Endothelial cell (in vitro differentiated cells): Measurements from ENCODE around the gene MACROD2. TPM values are rescaled to one million over a fixed set of nuclear protein-coding genes. Genes with fewer than 3 reads are reported as not detected.

Experiments
- DNase-seq: peaks from one replicate; pipeline ENCODE4 v3.0.0; 2021; ENCODE audit warnings: low spot score
- H3K27ac Mint-ChIP-seq: one replicate; pipeline ENCODE4 v1.8.0; 2021; ENCODE audit warnings: mixed read lengths, inconsistent platforms; ENCODE audit not compliant: unreplicated experiment
- H3K27me3 Mint-ChIP-seq: one replicate; pipeline ENCODE4 v1.8.0; 2021; ENCODE audit warnings: mild to moderate bottlenecking, moderate library complexity, mixed read lengths, inconsistent platforms; ENCODE audit not compliant: unreplicated experiment
- H3K36me3 Mint-ChIP-seq: one replicate; pipeline ENCODE4 v1.8.0; 2021; ENCODE audit warnings: mild to moderate bottlenecking, low read depth, mixed read lengths, inconsistent platforms; ENCODE audit not compliant: unreplicated experiment
- H3K4me1 Mint-ChIP-seq: one replicate; pipeline ENCODE4 v1.8.0; 2021; ENCODE audit warnings: mild to moderate bottlenecking, mixed read lengths, inconsistent platforms; ENCODE audit not compliant: unreplicated experiment
- H3K4me3 Mint-ChIP-seq: one replicate; pipeline ENCODE4 v1.8.0; 2021; ENCODE audit warnings: mild to moderate bottlenecking, mixed read lengths, inconsistent platforms; ENCODE audit not compliant: unreplicated experiment
- H3K9me3 Mint-ChIP-seq: one replicate; pipeline ENCODE4 v1.8.0; 2021; ENCODE audit warnings: mixed read lengths, inconsistent platforms; ENCODE audit not compliant: unreplicated experiment
- total RNA-seq: library from RNA; stranded (reverse); fragmentation: NEBNext Ultra II Directional; extraction: Animal tissue kit (Norgen Biotek cat#: 25700); gene quantifications from one replicate; pipeline ENCODE4 v1.2.1, GENCODE V29; 2021; ENCODE audit not compliant: unreplicated experiment
- TF ChIP-seq, protein P1 (sequence below): fragments of 200-600 bp; sonication (generic); IDR thresholded peaks from one replicate; pipeline ENCODE4 v1.5.0; 2021; ENCODE audit warnings: antibody characterized with exemption; ENCODE audit not compliant: unreplicated experiment

The MACROD2 gene
- total RNA-seq, 1 donor from 2014 or later, result 6.4 TPM

DNA sequence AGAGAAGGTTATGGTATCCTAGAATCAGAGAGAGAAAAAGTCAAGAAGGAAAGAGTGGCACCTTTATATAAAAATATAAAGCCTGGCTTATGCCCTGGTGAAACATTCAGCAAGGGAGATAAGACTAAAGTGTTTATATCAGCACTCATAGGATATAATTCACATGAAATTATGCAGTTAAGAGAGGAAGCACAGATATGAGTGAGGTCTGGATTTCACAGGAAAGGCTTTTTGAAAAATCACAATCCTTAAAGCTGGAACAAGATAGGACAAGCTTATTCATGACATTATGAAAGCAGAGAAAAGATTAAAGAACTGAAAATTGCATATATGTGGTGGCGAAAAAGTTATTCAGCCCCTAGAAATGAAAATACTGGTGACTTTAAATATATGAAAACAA, 523.3 kb downstream of the MACROD2 start:
- Mint-ChIP-seq H3K4me3 (no peak overlapping the region), H3K9me3 (no peaks in the 10 kb centered on the region), H3K27ac (no peak overlapping the region), H3K4me1 (peaks cover 7% of the 10 kb centered on the region), H3K36me3 (no peaks in the 10 kb centered on the region), H3K27me3 (no peaks in the 10 kb centered on the region)
- no peak for DNase-seq
- TF ChIP-seq, protein P1, sequence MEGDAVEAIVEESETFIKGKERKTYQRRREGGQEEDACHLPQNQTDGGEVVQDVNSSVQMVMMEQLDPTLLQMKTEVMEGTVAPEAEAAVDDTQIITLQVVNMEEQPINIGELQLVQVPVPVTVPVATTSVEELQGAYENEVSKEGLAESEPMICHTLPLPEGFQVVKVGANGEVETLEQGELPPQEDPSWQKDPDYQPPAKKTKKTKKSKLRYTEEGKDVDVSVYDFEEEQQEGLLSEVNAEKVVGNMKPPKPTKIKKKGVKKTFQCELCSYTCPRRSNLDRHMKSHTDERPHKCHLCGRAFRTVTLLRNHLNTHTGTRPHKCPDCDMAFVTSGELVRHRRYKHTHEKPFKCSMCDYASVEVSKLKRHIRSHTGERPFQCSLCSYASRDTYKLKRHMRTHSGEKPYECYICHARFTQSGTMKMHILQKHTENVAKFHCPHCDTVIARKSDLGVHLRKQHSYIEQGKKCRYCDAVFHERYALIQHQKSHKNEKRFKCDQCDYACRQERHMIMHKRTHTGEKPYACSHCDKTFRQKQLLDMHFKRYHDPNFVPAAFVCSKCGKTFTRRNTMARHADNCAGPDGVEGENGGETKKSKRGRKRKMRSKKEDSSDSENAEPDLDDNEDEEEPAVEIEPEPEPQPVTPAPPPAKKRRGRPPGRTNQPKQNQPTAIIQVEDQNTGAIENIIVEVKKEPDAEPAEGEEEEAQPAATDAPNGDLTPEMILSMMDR, result no peak

DNA sequence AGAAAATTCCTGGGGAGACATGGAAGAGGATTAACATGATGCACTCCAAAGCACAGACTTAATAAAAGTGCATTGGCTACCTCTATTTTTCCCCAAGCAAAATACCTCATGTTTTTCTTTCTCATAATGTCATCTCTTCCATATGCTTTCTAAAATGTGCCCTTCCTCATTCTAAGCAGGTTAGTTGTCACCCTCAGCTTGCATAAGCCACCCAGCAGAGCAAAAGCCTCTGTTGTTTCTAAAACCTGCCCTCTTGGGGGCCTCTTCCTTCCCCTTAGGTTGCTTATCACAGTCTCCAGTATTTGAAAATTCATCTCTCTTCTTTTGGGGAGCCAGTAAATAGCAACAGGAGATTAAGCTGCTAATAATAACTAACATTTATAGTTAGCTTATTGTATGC, 525.7 kb downstream of the MACROD2 start:
- no peaks in the 10 kb centered on the region for H3K36me3 Mint-ChIP-seq
- no peaks in the 10 kb centered on the region for H3K27me3 Mint-ChIP-seq
- no peaks in the 10 kb centered on the region for H3K9me3 Mint-ChIP-seq
- DNase-seq, result no peak
- H3K4me3 Mint-ChIP-seq, result no peak overlapping the region
- peaks cover 7% of the 10 kb centered on the region for H3K4me1 Mint-ChIP-seq
- H3K27ac Mint-ChIP-seq, result no peak overlapping the region
- TF ChIP-seq, protein P1, result no peak

DNA sequence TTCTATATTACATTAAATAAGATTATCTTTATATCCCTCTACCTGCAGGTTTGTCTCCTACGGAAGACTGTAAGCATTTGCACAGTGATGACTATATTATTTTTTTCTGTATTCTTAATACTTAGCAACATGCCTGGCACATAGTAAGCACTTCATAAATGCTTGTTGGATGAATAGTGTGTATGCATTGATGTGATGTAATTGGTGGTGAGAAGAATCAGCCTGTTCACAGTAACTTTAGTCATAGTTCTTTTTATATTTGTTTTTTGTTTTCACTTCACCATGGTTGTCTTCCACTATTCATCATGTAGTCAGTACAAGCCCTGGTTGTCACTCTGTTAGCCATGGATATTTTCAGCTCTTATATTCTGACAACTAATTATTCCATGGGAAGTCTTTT, 526.1 kb downstream of the MACROD2 start:
- no peaks in the 10 kb centered on the region for H3K9me3 Mint-ChIP-seq
- DNase-seq, result no peak
- no peaks in the 10 kb centered on the region for H3K27me3 Mint-ChIP-seq
- no peak overlapping the region for H3K27ac Mint-ChIP-seq
- peaks cover 7% of the 10 kb centered on the region for H3K4me1 Mint-ChIP-seq
- H3K36me3 Mint-ChIP-seq, result no peaks in the 10 kb centered on the region
- TF ChIP-seq, protein P1, result no peak
- H3K4me3 Mint-ChIP-seq, result no peak overlapping the region

DNA sequence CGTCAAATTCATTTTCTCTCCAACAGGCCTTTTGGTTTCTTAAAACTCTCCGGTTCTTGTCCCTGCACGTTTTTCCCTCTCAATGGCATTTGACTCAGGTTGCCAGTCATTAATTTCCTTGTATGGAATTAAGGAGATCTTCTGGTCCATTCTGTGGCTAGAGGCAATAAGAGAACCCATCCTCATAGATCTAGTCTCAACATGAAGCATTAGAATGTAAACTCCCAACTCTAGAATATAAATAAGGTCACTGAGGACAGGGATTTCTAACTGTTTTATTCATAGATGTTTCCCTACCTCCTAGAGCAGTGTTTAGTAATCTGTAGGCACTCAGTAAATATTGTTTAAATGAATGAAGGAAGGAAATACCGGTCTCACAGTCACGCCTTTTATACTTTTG, 527.3 kb downstream of the MACROD2 start:
- Mint-ChIP-seq H3K36me3 (no peaks in the 10 kb centered on the region), H3K4me1 (peaks cover 7% of the 10 kb centered on the region), H3K9me3 (no peaks in the 10 kb centered on the region), H3K4me3 (no peak overlapping the region), H3K27ac (no peak overlapping the region), H3K27me3 (no peaks in the 10 kb centered on the region)
- DNase-seq, result no peak
- TF ChIP-seq, protein P1, result no peak

DNA sequence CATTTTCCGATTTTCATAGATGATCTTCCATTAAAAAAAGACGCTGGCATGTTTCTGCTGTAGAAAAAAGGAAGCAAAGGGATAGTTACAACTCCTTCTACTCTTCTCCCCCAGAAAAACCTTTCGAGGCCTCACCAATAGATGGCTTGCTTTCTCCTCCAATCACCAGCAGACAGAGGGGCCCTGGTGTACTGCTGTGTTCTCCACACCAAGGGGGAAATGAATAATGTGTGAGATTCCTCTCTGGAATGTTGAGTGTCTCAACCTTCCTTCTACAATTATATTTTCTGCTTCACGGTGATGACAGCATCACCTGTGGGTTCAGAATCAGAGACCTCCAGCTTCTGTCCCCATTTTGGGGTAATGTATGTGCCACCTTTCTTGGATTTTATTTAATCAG, 527.8 kb downstream of the MACROD2 start:
- no peak for DNase-seq
- Mint-ChIP-seq H3K4me3 (no peak overlapping the region), H3K27ac (no peak overlapping the region)

More for the DNA sequence above, 527.8 kb downstream of the MACROD2 start:
- no peaks in the 10 kb centered on the region for H3K27me3 Mint-ChIP-seq
- peaks cover 7% of the 10 kb centered on the region for H3K4me1 Mint-ChIP-seq
- no peaks in the 10 kb centered on the region for H3K36me3 Mint-ChIP-seq
- H3K9me3 Mint-ChIP-seq, result no peaks in the 10 kb centered on the region
- TF ChIP-seq, protein P1, result no peak
